ENCODE measurements around the gene GTF2F1.
"Not testable (repeated sequence)": the region's sequence is repeated elsewhere in the genome, so short reads cannot be mapped to it uniquely, and the experiment has no call there.

The GTF2F1 gene

DNA sequence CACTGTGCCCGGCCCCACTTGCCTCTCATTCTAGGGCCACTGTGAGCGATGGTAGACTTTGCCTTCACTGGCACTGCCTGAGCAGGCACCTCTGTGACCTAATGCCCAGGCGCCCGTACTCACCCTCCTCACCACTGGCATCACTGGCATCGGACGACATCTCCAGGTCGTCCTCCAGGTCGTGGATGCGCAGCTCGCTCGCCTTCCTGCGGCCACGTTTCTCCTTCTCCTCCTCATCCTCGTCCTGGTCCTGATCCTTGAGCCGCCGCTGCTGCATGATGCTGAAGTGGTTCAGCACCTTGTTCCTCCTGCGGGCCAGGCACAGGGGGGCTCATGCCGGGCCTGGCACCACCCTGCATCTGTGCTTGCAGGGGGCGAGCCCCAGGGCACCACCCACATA is 9.8 kb downstream of the GTF2F1 start:
- DNase-seq: no peak

DNA sequence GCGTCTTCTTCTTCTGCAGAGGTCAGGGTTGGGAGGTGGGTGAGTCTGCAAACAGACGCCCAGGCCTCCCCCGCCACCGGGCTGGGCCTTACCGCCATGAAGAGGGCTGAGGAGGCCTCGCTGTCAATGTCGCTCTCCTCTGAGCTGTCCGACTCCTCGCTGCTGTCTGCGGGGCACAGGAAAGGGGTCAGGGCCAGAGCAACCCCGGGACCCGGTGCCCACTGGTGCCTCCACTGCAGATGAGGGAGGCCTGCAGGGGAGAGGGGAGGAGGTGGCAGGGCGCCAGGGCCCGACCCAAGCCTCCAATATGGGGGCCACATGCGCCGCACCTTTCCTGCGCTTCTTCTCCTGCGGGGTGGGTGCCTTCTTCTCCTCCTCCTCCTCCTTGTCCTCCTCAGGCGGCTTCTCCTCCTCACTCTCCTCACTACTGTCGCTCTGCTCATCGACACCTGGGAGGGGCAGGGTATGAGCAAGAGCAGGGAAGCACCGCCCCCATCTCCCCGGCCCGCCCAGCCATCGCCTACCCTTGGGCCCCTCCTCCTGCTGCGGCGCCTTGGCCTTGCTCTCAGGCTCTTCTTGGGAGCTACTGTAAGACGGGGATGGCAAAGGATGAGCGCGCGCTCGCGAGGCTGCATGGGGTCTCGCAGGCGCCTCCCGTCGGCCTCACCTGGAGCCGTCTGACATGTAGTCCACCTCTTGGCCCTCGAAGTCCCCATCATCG is 11.8 kb downstream of the GTF2F1 start:
- no peak for DNase-seq

DNA sequence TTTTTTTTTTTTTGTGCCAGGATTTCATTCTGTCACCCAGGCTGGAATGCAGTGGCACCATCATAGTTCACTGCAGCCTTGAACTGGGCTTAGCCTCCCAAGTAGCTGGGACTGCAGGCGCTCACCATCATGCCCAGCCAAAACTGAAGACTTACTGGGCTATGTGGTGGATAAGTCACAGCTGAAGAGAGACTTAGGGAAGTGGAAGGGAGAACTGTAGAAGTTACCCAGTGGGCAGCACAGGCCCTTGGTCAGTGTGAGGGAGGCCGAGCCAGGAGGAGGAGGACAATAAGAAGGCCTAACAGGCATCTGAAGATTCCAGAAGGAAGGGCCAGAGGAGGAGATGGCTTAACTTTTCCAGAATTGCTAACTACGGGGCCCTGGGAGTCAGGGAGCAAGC is 13.2 kb downstream of the GTF2F1 start:
- no peak for DNase-seq

DNA sequence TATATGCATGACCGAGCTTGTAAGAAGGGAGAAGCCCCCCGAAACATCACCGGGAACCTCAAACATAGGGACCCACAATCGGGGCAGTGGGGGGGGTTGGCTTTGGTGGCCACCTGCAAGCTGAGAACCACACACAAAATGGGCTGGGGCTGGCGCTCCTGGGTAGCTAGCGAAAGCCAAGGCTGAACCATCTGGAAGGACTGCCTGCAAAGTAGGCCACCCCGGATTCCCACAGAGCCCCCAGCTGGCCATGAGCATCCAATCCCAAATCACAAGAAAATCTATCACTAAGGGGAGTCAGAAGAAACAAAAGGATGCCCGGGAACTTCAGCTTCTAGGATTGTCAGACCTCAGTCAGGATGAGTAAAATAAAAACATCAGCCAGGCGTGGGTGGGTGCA is 14.5 kb downstream of the GTF2F1 start:
- DNase-seq: no peak

DNA sequence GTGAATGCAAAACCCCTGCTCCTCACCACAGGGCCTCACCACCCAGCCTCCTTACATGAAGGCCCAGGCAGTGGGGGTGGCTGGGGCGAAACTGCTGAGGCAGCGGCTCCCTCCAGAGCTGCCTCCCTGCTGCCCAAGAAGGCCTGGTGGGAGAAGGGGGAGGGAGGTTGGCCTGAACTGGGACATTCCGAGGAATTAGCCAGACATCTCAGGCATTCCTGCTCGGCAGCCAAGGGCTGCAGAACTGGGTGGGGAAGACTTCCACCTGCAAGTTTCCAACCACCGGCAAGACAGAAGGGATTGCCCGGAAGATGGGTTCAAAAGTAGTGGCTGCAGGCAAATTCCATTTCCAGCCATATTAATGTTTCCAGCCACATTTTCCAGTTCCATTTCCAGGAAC is 14.9 kb downstream of the GTF2F1 start:
- no peak for DNase-seq

DNA sequence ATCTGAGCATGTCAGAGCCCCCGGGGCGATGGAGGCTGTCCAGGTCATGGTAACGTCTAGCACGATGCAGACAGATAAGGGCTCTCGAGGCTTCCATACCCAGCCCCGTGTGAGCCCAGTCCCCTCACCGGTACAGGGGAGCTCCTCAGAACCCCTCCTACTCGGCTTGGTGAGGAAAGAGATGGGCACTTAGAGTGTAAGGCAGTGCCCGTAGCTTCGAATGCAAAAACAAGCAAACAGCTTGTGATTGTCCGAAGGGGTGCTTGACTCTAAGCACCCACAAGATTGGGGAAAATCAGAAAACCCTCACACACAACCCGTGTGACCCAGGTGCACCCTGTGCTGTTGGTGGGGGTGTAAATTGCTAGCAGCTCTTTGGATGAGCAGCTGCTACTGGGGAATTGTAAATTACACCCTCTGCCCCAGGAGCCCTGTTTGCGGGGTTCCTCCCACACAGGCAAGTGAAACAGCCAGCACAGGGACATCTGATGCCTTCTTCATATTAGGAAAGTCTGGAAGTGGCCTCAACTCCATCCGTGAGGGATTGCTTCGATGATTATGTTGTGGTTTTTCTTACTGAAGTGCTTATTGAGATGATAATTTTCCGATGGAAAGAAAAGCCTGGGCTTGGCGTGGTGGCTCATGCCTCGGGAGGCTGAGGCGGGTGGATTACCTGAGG is 16.3 kb downstream of the GTF2F1 start:
- no peak for DNase-seq

DNA sequence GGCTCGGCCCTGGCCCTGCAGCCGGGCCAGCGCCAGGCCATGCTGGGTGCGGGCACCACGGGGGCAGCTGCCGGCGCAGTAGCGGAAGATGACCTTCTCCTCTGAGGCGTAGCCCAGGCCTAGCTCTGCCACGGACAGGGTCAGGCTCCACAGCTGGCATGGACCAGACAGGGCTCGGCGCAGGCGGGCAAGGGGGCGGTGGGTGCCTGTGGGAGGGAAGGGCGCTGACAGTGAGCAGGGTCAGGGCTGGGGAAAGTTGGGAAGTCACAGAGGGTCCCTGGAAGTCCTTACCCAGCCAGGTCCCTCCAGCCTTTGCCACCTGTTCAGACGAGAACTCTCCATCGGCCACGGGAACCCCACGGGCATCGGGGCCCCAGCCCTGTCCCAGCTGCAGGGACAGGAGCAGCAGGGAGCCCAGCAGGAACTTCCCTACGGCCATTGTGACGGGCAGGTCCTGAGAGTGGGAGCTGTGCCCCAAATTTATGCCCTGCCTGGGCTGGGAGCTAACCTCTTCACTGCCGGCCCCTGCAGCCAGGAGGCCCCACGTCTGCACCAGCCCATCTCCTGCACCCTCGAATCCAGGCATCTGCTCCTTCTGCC is 17.5 kb downstream of the GTF2F1 start, which contains the start of gene PSPN:
PSPN (minus strand) TSS at position 523 of the 600 bp plus-strand sequence; CDS start at position 439, 84 bp downstream.
- no peak for DNase-seq

DNA sequence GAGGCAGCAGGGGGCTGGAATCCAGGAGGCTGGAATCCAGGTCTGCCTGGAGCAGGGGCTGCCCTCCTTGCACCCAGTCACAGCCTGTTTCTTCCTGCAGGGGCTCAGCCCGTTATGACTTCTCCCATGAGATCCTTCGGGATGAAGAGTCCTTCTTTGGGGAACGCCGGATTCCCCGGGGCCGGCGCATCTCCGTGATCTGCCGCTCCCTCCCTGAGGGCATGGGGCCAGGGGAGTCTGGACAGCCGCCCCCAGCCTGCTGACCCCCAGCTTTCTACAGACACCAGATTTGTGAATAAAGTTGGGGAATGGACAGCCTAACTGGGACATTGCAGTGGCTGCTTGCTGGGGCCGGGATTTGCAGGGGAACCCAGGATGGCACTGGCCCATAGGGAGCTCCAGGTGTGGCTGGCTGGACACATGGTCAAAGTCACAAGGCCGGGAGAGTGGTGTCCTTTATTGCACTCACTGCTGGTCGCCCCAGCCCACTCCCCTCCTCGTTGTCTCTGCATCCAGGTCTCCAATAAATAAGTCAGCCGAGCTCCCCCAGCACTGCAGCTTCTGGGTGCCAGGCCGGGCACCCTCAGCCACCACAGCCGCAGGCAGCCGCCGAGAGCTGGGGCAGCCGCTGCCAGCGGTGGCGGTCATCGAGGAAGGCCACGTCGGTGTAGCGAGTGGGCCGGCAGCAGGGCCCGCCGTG is 18.1 kb downstream of the GTF2F1 start:
- no peak for DNase-seq

DNA sequence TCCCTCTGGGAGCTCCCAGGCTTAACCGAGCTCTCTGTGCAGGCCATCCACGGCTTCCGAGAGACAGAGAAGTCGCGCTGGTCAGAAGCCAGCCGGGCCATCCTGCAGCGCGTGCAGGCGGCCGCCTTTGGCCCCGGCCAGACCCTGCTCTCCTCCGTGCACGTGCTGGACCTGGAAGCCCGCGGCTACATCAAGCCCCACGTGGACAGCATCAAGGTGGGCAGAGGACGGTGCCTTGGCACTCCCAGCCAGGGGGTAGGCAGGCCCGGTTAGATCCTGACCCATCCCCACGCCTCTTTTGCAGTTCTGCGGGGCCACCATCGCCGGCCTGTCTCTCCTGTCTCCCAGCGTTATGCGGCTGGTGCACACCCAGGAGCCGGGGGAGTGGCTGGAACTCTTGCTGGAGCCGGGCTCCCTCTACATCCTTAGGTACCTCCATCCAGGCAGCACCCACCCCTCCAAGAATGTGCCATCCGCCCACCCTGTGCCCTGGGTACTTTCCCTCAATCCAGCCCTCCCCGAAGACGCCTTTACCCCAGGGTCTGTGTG is 18.7 kb downstream of the GTF2F1 start:
- DNase-seq: no peak

DNA sequence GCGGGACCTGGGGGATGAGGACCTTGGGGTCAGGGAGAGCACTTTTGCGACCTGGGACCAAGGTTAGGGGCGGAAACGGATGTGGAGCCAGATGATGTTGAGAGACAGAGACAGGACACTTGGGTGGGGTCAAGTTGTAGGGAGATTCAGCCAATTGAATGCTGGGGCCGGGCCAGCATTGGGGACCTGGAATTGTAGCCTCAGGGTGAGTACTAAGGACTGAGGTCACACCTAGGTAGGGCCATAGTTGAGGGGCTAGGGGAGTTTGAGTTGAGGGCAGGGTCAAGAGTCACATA is 19.2 kb downstream of the GTF2F1 start:
- DNase-seq: no peak

DNA sequence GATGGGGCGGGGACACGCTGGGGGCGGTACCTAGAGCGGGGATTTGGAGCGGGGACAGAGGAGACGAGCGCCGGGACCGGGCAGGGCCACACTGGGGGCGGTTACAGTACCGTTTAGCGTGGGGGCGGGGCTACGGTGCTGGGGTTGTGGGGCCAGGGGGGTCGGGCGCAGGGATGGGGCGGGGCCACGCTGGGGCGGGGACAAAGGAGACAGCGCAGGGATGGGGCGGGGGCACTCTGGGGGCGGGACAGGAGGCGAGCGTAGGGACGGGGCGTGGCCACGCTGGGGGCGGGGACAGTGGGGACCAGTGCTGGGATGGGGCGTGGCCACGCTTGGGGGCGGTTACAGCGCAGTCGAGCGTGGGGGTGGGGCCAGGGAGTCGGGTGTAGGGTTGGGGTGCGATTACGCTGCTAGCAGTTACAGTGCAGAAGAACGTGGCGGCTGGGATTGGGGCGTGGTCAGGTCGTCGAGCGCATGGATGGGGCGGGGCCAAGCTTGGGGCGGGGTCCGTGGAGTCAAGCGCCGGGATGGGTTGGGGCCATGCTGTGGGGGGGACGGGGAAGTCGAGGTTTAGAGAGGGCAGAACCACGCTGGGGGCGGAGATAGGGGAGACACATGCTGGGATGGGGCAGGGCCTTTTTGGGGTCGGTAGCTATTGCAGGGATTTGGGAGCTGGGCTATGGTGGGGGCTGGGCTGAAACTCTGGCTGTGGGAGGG is 19.7 kb downstream of the GTF2F1 start:
- DNase-seq: peak; percentile 95

DNA sequence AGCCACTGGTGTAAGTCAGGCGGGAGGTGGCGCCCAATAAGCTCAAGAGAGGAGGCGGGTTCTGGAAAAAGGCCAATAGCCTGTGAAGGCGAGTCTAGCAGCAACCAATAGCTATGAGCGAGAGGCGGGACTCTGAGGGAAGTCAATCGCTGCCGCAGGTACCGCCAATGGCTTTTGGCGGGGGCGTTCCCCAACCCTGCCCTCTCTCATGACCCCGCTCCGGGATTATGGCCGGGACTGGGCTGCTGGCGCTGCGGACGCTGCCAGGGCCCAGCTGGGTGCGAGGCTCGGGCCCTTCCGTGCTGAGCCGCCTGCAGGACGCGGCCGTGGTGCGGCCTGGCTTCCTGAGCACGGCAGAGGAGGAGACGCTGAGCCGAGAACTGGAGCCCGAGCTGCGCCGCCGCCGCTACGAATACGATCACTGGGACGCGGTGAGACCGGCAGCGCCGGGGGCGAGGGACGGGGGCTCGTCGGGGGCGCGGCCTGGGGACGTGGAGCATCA is 20.3 kb downstream of the GTF2F1 start, which contains the start of gene ALKBH7:
ALKBH7 (plus strand) TSS at position 201 of the 502 bp plus-strand sequence; CDS start at position 228, 27 bp downstream.
- peak; percentile 99 for DNase-seq

DNA sequence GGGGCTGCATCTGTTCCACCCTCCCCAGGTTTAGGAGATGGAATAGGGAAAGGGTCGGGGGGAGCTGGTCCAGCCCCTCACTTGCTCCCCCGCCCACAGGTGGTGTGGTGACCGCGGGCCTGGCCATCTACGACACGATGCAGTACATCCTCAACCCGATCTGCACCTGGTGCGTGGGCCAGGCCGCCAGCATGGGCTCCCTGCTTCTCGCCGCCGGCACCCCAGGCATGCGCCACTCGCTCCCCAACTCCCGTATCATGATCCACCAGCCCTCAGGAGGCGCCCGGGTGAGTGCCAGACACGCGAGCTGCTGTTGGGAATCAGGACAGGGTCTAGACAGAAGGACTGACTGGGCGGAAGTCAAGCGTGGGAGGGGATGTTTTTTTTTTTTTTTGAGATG is 28.6 kb downstream of the GTF2F1 start:
- no peak for DNase-seq

DNA sequence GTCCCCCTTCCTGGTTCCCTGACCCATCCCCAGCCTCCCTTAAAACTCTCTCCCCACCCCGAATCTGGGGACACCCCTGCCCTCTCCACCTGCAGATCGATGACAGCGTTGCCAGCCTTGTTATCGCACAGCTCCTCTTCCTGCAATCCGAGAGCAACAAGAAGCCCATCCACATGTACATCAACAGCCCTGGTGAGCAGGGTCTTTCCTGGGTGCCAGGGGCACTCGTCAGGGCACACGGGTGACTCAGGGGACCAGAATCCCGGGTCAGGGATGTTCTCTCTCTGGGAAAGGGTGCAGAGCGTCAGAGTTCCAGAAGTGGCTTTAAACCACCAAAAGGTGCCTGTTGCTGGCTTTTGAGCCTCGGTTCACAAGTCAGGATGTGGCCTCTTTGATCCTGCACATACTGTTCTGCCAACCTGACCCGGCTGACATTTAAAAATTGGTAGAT is 30.6 kb downstream of the GTF2F1 start:
- DNase-seq: no peak

DNA sequence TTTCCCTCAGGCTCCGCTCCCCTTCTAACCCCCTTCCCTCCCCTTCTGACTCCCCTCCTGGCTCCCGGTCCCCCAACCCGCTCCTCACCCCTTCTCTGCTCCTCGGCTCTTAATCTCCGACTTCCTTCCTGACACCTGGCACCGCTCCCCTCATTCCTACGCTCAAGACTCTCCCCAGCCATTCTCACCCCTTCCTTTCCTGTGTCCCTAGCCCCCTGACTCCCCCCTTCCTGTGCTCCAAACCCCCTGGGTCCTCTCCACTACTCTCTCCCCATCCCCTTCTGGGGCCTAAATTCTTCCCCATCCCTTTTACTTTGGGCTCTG is 31.0 kb downstream of the GTF2F1 start:
- DNase-seq: no peak

DNA sequence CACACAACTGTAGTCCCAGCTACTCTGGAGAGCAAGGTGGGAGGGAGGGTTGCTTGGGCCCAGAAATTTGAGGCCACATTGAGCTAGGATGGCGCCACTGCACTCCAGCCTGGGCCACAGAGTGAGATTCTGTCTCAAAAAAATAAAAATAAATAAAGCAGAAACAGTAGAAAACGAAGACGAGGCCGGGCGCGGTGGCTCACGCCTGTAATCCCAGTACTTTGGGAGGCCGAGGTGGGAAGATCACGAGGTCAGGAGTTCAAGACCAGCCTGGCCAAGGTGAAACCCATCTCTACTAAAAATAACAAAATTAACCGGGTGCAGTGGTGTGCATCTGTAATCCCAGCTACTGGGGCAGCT is 32.1 kb downstream of the GTF2F1 start:
- not testable (repeated sequence) for DNase-seq

DNA sequence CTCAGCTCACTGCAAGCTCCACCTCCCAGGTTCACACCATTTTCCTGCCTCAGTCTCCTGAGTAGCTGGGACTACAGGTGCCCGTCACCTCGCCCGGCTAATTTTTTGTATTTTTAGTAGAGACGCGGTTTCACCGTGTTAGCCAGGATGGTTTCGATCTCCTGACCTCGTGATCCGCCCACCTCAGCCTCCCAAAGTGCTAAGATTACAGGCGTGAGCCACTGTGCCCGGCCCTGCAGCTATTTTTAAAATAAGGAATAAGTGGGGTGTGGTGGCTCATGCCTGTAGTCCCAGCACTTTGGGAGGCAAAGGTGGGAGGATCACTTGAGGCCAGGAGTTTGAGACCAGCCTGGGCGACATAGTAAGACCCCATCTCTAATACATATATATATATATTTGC is 32.5 kb downstream of the GTF2F1 start:
- not testable (repeated sequence) for DNase-seq

DNA sequence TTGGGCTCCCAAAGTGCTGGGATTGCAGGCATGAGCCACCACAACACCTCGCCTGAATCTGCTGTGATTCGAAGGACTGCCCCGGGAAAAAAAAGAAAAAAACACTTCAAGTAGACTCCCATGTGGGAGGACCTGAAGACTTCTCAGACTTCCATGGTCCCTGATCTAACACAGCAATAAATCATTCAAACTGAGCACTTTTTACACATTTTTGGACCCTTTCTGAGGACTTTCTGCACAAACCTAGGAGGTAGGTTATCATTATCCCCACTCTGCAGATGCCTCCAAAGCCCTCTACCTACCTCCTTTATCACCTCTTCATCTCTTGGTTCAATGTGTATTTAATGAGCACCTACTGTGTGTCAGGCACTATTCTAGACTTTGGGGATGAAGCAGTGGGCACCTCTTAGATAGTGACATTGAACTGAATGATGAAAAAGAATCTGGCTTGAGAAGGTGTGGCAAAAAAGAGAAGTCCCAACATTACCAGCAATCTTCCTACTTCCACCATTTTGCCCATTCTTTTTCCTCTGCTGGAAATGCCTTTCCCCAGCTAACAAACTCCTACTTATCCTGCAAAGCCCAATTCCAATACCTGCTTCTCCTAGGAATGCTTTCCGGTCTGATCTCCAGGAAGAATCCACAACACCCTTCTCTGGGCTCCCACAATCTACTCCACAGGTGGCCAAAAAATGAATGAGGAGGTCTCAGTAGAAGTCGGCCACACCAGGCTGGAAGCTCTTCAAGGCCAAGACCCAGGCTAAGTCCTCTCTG is 33.2 kb downstream of the GTF2F1 start:
- no peak for DNase-seq

DNA sequence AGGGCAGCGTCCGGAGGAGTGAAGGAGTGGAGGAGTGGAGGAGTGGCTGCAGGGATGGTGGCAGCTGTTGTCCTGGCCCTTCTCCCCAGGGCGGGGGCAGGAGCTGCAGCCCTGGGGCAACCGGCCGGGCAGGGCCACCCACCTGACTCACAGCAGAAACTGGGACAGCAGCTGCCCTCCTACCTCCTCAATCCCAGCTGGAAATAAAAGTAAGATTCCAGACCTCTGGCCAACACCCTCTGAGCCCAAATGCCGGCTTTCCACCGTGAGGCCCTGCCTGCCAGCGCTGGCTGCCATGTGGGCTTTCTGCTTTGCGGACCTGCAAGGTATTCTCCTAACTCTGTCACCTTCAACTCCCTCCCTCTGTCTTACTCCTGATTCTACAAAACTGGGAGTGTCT is 35.0 kb downstream of the GTF2F1 start:
- no peak for DNase-seq

DNA sequence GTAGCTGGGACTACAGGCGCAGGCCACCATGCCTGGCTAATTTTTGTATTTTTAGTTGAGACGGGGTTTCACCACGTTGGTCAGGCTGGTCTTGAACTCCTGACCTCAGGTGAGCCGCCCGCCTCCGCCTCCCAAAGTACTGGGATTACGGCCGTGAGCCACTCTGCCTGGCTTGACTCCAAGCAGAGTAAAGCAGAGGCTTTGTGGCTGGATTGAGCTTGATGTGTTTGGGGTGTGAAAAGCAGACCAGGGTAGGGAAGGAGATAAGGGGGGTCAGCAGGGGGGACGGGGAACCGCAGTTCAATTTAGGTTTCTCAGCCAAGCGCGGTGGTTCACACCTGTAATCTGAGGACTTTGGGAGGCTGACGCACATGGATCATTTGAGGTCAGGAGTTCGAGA is 35.8 kb downstream of the GTF2F1 start:
- no peak for DNase-seq

DNA sequence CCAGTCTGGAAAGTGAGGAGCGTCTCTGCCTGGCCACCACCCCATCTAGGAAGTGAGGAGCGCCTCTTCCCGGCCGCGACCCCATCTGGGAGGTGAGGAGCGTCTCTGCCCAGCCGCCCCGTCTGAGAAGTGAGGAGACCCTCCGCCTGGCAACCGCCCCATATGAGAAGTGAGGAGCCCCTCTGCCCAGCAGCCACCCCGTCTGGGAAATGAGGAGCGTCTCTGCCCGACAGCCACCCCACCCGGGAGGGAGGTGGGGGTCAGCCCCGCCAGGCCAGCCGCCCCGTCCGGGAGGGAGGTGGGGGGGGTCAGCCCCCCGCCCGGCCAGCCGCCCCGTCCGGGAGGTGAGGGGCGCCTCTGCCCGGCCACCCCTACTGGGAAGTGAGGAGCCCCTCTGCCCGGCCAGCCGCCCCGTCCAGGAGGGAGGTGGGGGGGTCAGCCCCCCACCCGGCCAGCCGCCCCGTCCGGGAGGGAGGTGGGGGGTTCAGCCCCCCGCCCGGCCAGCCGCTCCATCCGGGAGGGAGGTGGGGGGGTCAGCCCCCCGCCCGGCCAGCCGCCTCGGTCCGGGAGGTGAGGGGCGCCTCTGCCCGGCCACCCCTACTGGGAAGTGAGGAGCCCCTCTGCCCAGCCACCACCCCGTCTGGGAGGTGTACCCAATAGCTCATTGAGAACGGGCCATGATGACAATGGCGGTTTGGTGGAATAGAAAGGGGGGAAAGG is 37.5 kb downstream of the GTF2F1 start:
- DNase-seq: not testable (repeated sequence)

Data from DMS79 treated with DMSO at 0.1 percent for 48 hours (cell line).